HEK293 (cell line): ENCODE measurements around the gene BYSL.

Experiments used
- CTCF ChIA-PET: fragments of 350-600 bp; formaldehyde crosslinking; extraction: SDS; loops from one replicate; lab custom pipeline; 2021; ENCODE audit warnings: antibody characterized with exemption; lab: Yijun Ruan, JAX
- POLR2A ChIA-PET: fragments of 300-600 bp; formaldehyde crosslinking; extraction: SDS; loops from one replicate; lab custom pipeline; 2020; ENCODE audit warnings: antibody characterized with exemption, inconsistent platforms; lab: Yijun Ruan, JAX
- H3K27ac ChIP-seq: fragments of 200-500 bp; sonication (Bioruptor generic); 2 replicates; pipeline ENCODE4 v1.5.1; 2014; ENCODE audit warnings: low read depth, low read length, control low read depth, inconsistent platforms; ENCODE audit errors: extremely low read depth
- H3K36me3 ChIP-seq, 2 experiments: fragments of 200-500 bp in 1 of 2; sonication (Bioruptor generic) in 1 of 2; 1 replicate in 1 of 2; 2 replicates in 1 of 2; pipeline ENCODE4 v1.5.1; 2014 to 2017; ENCODE audit warnings: inconsistent platforms in 2 of 2, low read length in 2 of 2; ENCODE audit not compliant: control insufficient read depth in 2 of 2, insufficient read depth in 1 of 2
- H3K4me1 ChIP-seq: fragments of 200-500 bp; sonication (Bioruptor generic); 2 replicates; pipeline ENCODE4 v1.5.1; 2014; ENCODE audit warnings: mild to moderate bottlenecking, low read length, inconsistent platforms; ENCODE audit not compliant: control insufficient read depth, insufficient read depth
- H3K4me3 ChIP-seq: 2 replicates; pipeline ENCODE4 v1.5.1; 2011; ENCODE audit warnings: low read depth, mild to moderate bottlenecking, control low read depth, low read length, moderate library complexity
- H3K9me3 ChIP-seq: fragments of 200-500 bp; sonication (Bioruptor generic); 2 replicates; pipeline ENCODE4 v1.5.1; 2014; ENCODE audit warnings: low read depth, low read length, inconsistent platforms; ENCODE audit not compliant: control insufficient read depth, insufficient read depth
- BCL11A ChIP-seq: fragments of 450-650 bp; formaldehyde crosslinking; IDR thresholded peaks from 2 replicates; pipeline ENCODE4 v1.5.1; 2016; ENCODE audit warnings: low read depth, missing biosample characterization, missing genetic modification characterization
- KLF7 ChIP-seq: fragments of 450-650 bp; formaldehyde crosslinking; IDR thresholded peaks from 2 replicates; pipeline ENCODE4 v1.5.1; 2016; ENCODE audit warnings: missing biosample characterization, missing genetic modification characterization, borderline replicate concordance
- ZNF121 ChIP-seq: fragments of 450-650 bp; formaldehyde crosslinking; IDR thresholded peaks from 2 replicates; pipeline ENCODE4 v1.5.1; 2016; ENCODE audit warnings: missing biosample characterization, missing genetic modification characterization
- ZNF2 ChIP-seq: fragments of 450-650 bp; formaldehyde crosslinking; IDR thresholded peaks from 2 replicates; pipeline ENCODE4 v1.5.1; 2016; ENCODE audit warnings: missing biosample characterization, missing genetic modification characterization
- ZNF324 ChIP-seq: fragments of 450-650 bp; formaldehyde crosslinking; IDR thresholded peaks from 2 replicates; pipeline ENCODE4 v1.5.1; 2016; ENCODE audit warnings: missing biosample characterization, missing genetic modification characterization
- ZNF394 ChIP-seq: fragments of 450-650 bp; formaldehyde crosslinking; IDR thresholded peaks from 2 replicates; pipeline ENCODE4 v1.5.1; 2016; ENCODE audit warnings: missing biosample characterization, missing genetic modification characterization, mild to moderate bottlenecking, moderate library complexity, borderline replicate concordance
- ZNF473 ChIP-seq: fragments of 450-650 bp; formaldehyde crosslinking; IDR thresholded peaks from 2 replicates; pipeline ENCODE4 v1.5.1; 2017; ENCODE audit warnings: missing biosample characterization, missing genetic modification characterization
- ZNF555 ChIP-seq: fragments of 450-650 bp; formaldehyde crosslinking; conservative IDR thresholded peaks from 2 replicates; pipeline ENCODE4 v1.5.1; 2017; ENCODE audit warnings: missing biosample characterization, mild to moderate bottlenecking, missing genetic modification characterization, inconsistent platforms
- ZNF701 ChIP-seq: fragments of 450-650 bp; formaldehyde crosslinking; IDR thresholded peaks from 2 replicates; pipeline ENCODE4 v1.5.1; 2016; ENCODE audit warnings: missing biosample characterization, missing genetic modification characterization
- ZSCAN30 ChIP-seq: fragments of 450-650 bp; IDR thresholded peaks from 2 replicates; pipeline ENCODE4 v1.5.1; 2018; ENCODE audit warnings: missing biosample characterization, mild to moderate bottlenecking, missing genetic modification characterization, moderate library complexity
- TF ChIP-seq, protein P1 (sequence below): fragments of 450-650 bp; formaldehyde crosslinking; IDR thresholded peaks from 2 replicates; pipeline ENCODE4 v1.5.1; 2016; ENCODE audit warnings: missing biosample characterization, missing genetic modification characterization
- TF ChIP-seq, protein P2 (sequence below): fragments of 450-650 bp; formaldehyde crosslinking; IDR thresholded peaks from 2 replicates; pipeline ENCODE4 v1.5.1; 2016; ENCODE audit warnings: missing biosample characterization, missing genetic modification characterization

BYSL gene

DNA sequence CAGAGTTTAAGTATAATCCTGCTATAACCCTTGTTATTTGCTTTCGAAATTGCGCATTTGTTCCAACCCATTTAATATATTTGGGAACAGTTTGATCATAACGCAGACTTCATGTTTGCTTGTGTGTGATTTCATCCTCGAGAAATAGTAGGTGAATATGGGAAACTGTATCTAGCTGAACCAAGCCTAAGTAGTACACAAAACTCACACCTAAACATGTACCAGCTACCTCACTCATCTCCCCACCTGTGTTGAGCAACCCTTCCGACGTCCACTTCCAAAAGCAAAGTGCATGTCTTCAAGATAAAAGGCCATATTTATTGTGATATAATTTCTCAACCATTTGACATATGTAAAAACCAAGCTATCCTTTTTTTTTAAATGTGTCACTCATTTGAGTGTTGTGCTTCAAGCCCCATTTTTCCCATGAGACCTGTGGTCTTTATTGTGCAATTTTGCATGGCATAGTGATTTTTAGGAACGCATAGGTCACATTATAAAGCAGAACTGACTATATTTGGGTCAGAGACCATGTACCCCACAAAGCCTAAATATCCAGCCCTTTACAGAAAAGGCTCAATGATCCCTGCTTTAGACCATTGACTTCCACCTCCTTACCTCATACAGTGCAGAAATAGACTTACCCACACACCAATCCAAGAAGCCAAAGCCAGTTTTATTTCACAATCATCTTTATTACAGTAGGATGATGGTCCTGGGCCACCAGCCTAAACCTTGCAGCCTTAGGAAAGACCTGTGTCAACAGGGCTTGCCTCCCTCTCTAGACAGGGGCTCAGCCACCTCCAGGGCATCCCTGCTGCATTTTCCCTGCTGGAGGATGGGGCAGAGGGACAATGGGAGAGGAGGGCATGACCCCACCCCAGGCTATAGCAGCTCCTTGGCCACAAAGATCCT is 13.2 kb downstream of the BYSL start (continued):
- no peak for TF ChIP-seq ZNF2
- TF ChIP-seq, all 188 proteins: peak for 0

DNA sequence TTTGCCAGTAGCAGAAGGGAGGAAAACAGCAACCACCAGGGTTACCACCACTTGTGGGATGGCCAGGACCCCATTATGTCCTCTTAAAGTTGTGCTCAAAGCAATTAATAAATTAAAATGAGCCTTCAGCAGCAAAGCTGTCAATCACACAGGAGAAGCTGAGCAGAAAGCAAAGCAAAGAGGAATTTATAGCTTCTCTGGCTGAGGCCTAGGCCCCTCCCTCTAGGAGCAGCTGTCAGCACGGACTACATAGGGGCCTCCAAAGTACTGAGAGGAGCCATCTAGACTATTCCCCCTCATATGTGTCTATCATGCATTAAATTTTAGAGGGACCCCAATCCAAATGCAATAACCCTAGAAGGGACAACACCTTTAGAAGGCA is 13.9 kb downstream of the BYSL start:
- POLR2A ChIA-PET: interaction anchor here (1.8 to 3.2 kb wide), 2 partner anchors 14 to 28 kb away, joined by 5 to 20 read pairs; partner anchors contain the start of genes BYSL and MED20

DNA sequence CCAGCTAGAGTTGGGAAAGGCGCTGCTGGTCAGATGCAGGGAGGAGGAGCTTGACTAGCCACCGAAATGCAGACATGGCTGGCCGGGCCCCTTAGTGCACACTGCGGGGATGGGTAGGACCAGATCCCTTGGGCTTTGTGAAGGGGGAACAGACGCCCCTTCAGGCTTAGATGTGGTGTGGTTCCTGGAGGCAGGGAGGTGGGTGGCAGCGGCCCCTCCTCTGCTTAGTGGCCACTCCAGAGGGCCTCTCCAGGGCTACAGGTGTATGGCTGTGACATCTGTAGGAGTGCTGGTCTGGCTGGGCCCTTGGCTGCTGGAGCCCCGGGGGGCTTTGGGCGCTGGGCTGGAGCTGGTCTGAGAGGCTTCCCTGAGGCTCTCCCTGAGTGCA is 14.4 kb downstream of the BYSL start:
- TF ChIP-seq ZNF121 (tag by site-specific recombination) (no peak), ZNF473 (tag by site-specific recombination) (no peak)
- Histone ChIP-seq H3K9me3 (no peaks in the 10 kb centered on the region), H3K4me1 (peaks cover 20% of the 10 kb centered on the region), H3K4me3 (no peak overlapping the region), H3K27ac (no peak overlapping the region), H3K36me3 (peaks cover 13 to 78% of the 10 kb centered on the region in 2 experiments)
- ChIA-PET POLR2A (interaction anchor here (0.9 to 3.2 kb wide), 4 partner anchors 14 to 148 kb away, joined by 3 to 20 read pairs (median 4); partner anchors contain the start of genes BYSL, MED20 and TOMM6), CTCF (interaction anchor here (0.5 to 13.4 kb wide), 18 partner anchors 10 to 981 kb away, joined by 3 to 160 read pairs (median 3); partner anchors contain the start of genes BYSL, MED20 and TOMM6)

More for the DNA sequence above, 13.9 kb downstream of the BYSL start:
- CTCF ChIA-PET: interaction anchor here (0.6 to 13.4 kb wide), 13 partner anchors 9 to 982 kb away, joined by 3 to 160 read pairs (median 5); partner anchors contain the start of genes BYSL, MED20 and TOMM6
- Histone ChIP-seq H3K4me3 (no peak overlapping the region), H3K9me3 (no peaks in the 10 kb centered on the region), H3K27ac (no peak overlapping the region), H3K4me1 (peaks cover 16% of the 10 kb centered on the region), H3K36me3 (peaks cover 13 to 83% of the 10 kb centered on the region in 2 experiments)
- TF ChIP-seq ZNF324 (tag by site-specific recombination) (no peak), ZSCAN30 (tag by site-specific recombination) (no peak), ZNF394 (tag by site-specific recombination) (peak; percentile 62; the same call in 1 of the 2 replicates), BCL11A (tag by site-specific recombination) (no peak), ZNF555 (no peak), ZNF701 (no peak), KLF7 (tag by site-specific recombination) (no peak)
- TF ChIP-seq, protein P1, sequence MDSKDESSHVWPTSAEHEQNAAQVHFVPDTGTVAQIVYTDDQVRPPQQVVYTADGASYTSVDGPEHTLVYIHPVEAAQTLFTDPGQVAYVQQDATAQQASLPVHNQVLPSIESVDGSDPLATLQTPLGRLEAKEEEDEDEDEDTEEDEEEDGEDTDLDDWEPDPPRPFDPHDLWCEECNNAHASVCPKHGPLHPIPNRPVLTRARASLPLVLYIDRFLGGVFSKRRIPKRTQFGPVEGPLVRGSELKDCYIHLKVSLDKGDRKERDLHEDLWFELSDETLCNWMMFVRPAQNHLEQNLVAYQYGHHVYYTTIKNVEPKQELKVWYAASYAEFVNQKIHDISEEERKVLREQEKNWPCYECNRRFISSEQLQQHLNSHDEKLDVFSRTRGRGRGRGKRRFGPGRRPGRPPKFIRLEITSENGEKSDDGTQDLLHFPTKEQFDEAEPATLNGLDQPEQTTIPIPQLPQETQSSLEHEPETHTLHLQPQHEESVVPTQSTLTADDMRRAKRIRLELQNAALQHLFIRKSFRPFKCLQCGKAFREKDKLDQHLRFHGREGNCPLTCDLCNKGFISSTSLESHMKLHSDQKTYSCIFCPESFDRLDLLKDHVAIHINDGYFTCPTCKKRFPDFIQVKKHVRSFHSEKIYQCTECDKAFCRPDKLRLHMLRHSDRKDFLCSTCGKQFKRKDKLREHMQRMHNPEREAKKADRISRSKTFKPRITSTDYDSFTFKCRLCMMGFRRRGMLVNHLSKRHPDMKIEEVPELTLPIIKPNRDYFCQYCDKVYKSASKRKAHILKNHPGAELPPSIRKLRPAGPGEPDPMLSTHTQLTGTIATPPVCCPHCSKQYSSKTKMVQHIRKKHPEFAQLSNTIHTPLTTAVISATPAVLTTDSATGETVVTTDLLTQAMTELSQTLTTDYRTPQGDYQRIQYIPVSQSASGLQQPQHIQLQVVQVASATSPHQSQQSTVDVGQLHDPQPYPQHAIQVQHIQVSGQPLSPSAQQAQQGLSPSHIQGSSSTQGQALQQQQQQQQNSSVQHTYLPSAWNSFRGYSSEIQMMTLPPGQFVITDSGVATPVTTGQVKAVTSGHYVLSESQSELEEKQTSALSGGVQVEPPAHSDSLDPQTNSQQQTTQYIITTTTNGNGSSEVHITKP (tag by site-specific recombination): no peak
- TF ChIP-seq, protein P2, sequence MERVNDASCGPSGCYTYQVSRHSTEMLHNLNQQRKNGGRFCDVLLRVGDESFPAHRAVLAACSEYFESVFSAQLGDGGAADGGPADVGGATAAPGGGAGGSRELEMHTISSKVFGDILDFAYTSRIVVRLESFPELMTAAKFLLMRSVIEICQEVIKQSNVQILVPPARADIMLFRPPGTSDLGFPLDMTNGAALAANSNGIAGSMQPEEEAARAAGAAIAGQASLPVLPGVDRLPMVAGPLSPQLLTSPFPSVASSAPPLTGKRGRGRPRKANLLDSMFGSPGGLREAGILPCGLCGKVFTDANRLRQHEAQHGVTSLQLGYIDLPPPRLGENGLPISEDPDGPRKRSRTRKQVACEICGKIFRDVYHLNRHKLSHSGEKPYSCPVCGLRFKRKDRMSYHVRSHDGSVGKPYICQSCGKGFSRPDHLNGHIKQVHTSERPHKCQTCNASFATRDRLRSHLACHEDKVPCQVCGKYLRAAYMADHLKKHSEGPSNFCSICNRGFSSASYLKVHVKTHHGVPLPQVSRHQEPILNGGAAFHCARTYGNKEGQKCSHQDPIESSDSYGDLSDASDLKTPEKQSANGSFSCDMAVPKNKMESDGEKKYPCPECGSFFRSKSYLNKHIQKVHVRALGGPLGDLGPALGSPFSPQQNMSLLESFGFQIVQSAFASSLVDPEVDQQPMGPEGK (tag by site-specific recombination): no peak; the same call in 1 of the 2 replicates
